ENCODE results near the gene CCSER1.
"Not testable (repeated sequence)": the region's sequence is repeated elsewhere in the genome, so short reads cannot be mapped to it uniquely, and the experiment has no call there.

CCSER1 gene

GRCh38 chr4:90445380-90445779 lies 318.2 kb downstream of the CCSER1 start:
- DNase-seq (ENCODE audit: low spot score) = no peak

- DNase-seq (ENCODE audit: low spot score) = no peak
Observed at GRCh38 chr4:90449626-90450025, 322.4 kb downstream of the CCSER1 start.

DNA sequence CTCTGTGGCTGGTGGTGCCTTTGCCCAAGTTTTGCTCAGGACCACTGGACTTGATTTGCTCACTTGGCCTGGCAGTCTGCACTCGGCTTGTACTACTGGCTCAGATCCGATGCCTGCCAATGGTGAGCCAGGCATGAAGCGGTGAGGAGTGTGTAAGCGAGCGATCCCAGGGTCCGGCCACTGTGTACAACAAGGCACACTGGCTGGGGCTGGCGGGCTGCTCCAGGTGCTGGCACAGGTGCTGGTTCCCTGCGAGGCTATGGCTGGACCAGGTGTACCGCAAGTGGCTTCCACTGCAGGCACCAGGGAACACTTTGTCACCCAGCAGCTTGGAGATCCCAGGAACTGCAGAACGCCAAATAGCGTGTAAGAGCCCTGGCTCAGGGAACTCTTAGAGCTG lies 329.7 kb downstream of the CCSER1 start:
- no peak for DNase-seq (ENCODE audit: low spot score)

- no peak for DNase-seq (ENCODE audit: low spot score)
Observed at GRCh38 chr4:90457817-90458216, 330.6 kb downstream of the CCSER1 start.

GRCh38 chr4:90458576-90458975 lies 331.4 kb downstream of the CCSER1 start:
- no peak for DNase-seq (ENCODE audit: low spot score)

DNA sequence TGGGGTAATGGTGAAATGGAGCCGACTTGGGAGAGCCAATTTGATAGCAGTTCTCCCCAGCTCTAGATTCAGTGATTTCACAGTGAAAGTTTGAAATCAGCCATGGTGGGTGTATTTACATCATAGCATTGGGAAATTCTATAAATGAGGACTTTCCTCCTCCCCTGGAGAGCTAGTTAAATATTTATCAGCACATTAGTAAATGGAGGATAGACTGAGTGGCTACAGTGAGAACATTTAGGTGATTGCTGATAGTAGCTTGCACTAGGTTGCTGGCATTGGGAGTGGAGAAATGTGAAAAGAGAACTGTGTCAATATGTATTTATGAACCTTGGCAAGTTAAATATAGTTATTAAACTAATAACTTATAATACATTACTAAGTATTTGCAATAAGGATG lies 347.3 kb downstream of the CCSER1 start:
- DNase-seq (ENCODE audit: low spot score) = no peak

DNA sequence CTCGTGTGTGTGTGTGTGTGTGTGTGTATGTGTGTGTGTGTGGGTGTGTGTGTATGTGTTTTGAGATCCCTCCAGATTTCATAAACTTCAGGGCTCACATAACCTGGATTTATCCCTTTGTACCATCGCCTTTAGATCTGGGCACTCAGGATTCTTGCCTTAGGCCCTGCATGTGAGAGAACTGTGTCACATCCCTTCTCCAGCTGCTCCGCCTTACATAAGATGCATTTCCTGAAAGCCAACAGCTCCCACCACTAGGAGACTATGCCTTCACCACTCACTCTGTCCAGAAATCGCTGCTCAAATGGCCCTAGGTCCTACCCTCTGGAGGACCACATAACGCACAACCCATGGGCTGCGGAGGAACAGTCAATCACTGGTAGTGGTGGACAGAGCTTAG lies 348.8 kb downstream of the CCSER1 start:
- DNase-seq (ENCODE audit: low spot score) = no peak

GRCh38 chr4:90476586-90476985 lies 349.4 kb downstream of the CCSER1 start:
- DNase-seq (ENCODE audit: low spot score) = no peak

DNA sequence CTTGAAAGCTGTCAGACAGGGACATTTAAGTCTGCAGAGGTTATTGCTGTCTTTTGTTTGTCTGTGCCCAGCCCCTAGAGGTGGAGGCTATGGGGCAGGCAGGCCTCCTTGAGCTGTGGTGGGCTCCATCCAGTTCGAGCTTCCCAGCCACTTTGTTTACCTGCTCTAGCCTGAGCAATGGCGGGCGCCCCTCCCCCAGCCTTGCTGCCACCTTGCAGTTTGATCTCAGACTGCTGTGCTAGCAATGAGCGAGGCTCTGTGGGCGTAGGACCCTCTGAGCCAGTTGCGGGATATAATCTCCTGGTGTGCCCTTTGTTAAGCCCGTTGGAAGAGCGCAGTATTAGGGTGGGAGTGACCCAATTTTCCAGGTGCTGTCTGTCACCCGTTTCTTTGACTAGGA lies 357.7 kb downstream of the CCSER1 start:
- not testable (repeated sequence) for DNase-seq (ENCODE audit: low spot score)

DNA sequence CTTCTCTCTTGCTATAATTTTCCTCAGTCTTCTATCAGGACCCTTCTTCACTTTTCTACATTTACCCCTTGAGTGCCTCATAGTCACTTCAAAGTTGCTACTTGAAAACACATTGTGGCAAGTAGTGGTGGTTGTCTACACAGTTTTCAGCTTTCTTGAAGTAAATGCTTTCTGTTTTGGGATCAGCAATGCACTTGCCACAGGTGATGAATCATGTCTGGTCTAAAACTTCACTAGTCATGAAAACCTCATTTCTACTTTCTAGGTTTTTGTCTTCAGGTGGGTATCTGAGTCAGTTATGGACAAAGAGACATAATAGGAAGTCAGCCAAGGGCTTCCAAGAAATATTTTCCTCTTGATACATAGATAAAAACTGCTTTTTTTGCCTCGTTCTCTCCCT lies 359.2 kb downstream of the CCSER1 start:
- no peak for DNase-seq (ENCODE audit: low spot score)

- no peak for DNase-seq (ENCODE audit: low spot score)
Observed at GRCh38 chr4:90495211-90495610, 368.0 kb downstream of the CCSER1 start.

DNA sequence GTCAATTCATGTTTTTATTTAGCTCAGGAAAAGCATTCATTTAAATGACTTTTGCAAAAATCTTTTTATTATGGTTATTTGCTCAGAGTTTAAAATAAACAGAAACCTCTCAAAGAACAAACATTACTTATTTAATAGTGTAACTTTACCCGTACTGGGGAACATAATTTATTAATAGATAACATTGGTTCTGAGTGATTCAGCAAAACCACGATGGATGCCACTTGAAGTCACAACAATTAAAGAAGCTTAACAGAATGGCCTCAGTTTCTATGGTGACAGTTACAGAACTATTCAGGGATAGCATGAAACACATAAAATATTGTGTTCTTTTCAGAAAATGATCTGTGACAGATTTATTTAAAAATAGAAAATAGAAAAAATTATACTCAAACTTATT lies 368.7 kb downstream of the CCSER1 start:
- no peak for DNase-seq (ENCODE audit: low spot score)

- no peak for DNase-seq (ENCODE audit: low spot score)
Observed at GRCh38 chr4:90498175-90498574, 371.0 kb downstream of the CCSER1 start.

DNA sequence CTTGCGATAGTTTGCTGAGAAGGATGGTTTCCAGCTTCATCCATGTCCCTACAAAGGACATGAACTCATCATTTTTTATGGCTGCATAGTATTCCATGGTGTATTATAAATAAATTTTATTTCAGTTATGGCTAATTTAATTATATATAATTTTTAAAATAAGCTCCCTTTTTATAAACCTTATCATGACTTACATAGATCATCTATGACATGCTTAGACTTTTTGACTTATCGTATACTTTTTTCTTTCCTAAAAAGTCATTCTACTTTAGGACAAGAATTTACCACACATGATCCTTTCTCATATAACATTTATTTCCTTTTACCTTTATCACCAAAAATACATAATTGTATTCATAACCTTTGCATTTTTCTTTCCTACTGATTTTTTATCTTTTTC lies 376.5 kb downstream of the CCSER1 start:
- no peak for DNase-seq (ENCODE audit: low spot score)

- DNase-seq (ENCODE audit: low spot score) = no peak
Observed at GRCh38 chr4:90515191-90515590, 388.0 kb downstream of the CCSER1 start.

DNA sequence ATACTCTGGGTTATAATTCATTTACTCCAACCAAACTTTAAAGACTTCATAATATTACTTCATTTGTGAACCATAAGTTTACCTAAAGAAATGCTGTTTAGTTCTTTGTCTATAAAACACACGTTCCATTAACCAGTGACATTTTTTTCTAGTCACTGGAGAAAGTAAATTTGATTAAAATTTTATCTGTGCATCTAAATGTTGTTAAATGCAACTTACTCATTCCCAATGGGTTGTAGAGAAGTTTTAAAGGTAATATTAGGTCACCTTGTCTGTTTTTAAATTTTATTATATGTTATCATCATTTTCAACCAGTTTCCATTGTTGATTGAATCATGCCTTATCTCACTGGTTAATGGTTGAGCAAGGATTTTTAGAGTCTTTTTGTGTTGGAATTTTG lies 401.4 kb downstream of the CCSER1 start:
- no peak for DNase-seq (ENCODE audit: low spot score)

- no peak for DNase-seq (ENCODE audit: low spot score)
Observed at GRCh38 chr4:90536408-90536807, 409.2 kb downstream of the CCSER1 start.

GRCh38 chr4:90537491-90537890 lies 410.3 kb downstream of the CCSER1 start:
- no peak for DNase-seq (ENCODE audit: low spot score)

GRCh38 chr4:90540536-90540935 lies 413.3 kb downstream of the CCSER1 start:
- DNase-seq (ENCODE audit: low spot score) = no peak

DNA sequence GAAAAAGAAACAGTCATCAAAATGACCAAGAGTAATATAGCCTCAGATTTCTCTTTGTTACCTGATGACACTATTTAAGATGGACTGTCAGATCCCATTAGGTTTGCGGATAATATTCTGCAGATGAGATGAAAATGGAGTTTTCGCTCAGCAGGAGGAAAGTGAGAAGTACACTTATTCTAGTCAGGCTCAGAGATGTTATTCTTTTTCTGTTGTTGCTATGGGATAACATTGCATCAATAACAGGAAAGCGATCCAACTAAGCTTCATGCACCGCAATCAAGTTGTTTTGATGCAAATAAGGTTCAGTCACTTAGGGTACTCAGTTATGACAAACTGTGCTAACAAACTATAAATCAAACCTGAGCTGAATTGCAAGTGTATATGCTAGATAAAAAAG lies 415.0 kb downstream of the CCSER1 start:
- DNase-seq (ENCODE audit: low spot score) = no peak

DNA sequence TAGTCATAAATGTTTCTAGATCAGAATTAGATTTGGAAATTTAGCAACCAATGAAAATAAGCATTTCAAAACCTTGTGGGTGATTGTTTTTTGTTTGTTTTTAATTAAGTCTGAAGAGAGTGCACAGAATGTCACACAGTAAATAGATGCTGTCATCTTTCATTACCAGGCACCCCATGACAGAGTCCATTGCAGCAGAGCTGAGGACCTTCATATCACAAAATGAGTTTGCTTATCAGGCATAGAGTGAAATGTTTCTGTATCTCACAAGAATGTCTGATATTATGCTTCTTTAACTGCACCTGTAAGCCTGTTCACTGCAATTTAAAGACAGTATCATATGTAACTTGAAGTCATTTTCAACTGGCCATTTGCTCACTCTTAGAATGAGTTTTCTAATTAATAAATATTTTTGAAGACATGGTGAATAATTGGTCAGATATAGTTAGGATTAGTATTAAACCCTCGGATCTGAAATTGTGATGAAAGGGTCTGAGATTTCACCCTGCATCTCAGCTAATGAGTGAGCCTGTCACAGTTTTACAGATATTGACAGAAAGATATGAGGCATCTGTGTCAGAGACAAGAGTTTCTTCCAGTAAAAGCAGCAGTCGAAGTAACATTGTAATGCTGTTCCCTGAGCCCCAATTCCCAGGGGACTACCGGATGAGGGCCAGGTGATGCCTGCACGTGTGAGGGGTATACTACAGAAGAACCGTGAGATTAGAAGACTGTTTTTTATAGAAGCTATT lies 416.4 kb downstream of the CCSER1 start:
- DNase-seq (ENCODE audit: low spot score) = no peak

- no peak for DNase-seq (ENCODE audit: low spot score)
Observed at GRCh38 chr4:90544532-90545045, 417.4 kb downstream of the CCSER1 start.

DNA sequence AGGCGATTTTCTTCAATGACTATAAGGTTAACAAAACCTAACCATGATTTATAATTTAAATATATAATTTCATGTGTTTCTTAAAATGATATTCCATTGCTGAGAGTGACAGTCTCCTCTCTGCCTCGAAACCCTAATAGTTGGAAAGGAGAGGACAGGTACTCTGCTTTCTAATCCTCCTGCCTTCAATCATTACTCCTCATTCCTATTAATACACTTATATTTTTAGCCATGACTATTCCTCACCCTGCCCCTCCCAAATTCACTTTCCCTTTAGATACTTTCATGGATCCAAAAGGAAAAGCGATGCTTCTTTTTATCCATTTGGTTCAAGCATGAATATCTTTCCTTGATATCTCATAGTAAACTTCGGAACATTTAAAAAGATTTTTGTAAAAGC lies 418.2 kb downstream of the CCSER1 start:
- no peak for DNase-seq (ENCODE audit: low spot score)

DNA sequence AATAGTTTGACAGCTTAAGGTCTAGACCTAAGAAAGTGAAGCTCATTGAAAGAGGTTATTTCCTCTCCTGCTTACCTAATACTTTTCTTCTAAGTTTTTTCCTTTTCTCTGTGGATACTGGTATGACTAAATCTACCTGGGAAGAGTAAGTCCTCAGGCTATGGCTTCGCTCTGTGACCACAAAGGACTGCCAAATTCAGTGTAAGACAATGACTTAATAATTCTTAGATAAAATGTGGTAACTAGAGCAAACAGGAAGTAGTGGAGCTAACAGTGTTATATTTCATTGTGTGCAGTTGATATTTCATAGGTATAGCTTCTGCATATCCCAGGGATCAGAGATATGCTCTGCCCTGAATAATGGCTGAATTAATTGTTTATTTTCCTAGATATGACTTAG lies 418.9 kb downstream of the CCSER1 start:
- DNase-seq (ENCODE audit: low spot score) = no peak
